HG03108 (cell line): ENCODE data around the gene METTL18.
"Not testable (repeated sequence)": the region's sequence is repeated elsewhere in the genome, so short reads cannot be mapped to it uniquely, and the experiment has no call there.

Source experiments
- ATAC-seq: cut with Tn5 transposase; IDR thresholded peaks from one replicate; pipeline ENCODE4 v1.9.1; 2021; ENCODE audit warnings: moderate library complexity; ENCODE audit not compliant: unreplicated experiment

The METTL18 gene

GRCh38 chr1:169794530-169795416 lies at the start of gene METTL18:
TSS of gene METTL18 (minus strand) at chr1:169794907. CDS start at chr1:169793695, 1,212 bp downstream.
- peak; percentile 96 for ATAC-seq

- no peak for ATAC-seq
These were observed 44.2 kb upstream of the METTL18 start for GRCh38 chr1:169838942-169839341.

- no peak for ATAC-seq
These were observed 41.5 kb upstream of the METTL18 start for GRCh38 chr1:169836198-169836597.

GRCh38 chr1:169835647-169836046 lies 40.9 kb upstream of the METTL18 start:
- no peak for ATAC-seq

- ATAC-seq, result no peak
These were observed 40.2 kb upstream of the METTL18 start for GRCh38 chr1:169834869-169835268.

GRCh38 chr1:169833179-169833901 lies 38.6 kb upstream of the METTL18 start:
- no peak for ATAC-seq

- no peak for ATAC-seq
These were observed 35.0 kb upstream of the METTL18 start for GRCh38 chr1:169829671-169830070.

GRCh38 chr1:169824153-169824552 lies 29.4 kb upstream of the METTL18 start:
- ATAC-seq, result no peak

- no peak for ATAC-seq
These were observed 26.8 kb upstream of the METTL18 start for GRCh38 chr1:169821500-169821899.

- ATAC-seq, result no peak
These were observed 21.9 kb upstream of the METTL18 start for GRCh38 chr1:169816617-169817016.

- ATAC-seq, result no peak
These were observed 19.6 kb upstream of the METTL18 start for GRCh38 chr1:169814265-169814664.

GRCh38 chr1:169812131-169812530 lies 17.4 kb upstream of the METTL18 start:
- ATAC-seq, result no peak

GRCh38 chr1:169811418-169812035 lies 16.8 kb upstream of the METTL18 start:
- ATAC-seq, result not testable (repeated sequence)

GRCh38 chr1:169809370-169810095 lies 14.8 kb upstream of the METTL18 start:
- ATAC-seq, result no peak

- ATAC-seq, result no peak
These were observed 10.2 kb upstream of the METTL18 start for GRCh38 chr1:169804941-169805340.

GRCh38 chr1:169802888-169803287 lies 8.2 kb upstream of the METTL18 start:
- no peak for ATAC-seq

GRCh38 chr1:169797281-169797680 lies 2.6 kb upstream of the METTL18 start:
- ATAC-seq, result no peak

GRCh38 chr1:169796274-169796810 lies 1.6 kb upstream of the METTL18 start:
- ATAC-seq, result no peak

- ATAC-seq, result no peak
These were observed 980 bp upstream of the METTL18 start for GRCh38 chr1:169795687-169796086.

- ATAC-seq, result no peak
These were observed 977 bp downstream of the METTL18 start for GRCh38 chr1:169793730-169794129.

- no peak for ATAC-seq
These were observed 6.3 kb downstream of the METTL18 start for GRCh38 chr1:169788402-169788801.
